Endothelial cell of umbilical vein (primary cell): Measurements from ENCODE around the gene FOCAD. TPM values are rescaled to one million over a fixed set of nuclear protein-coding genes. Genes with fewer than 3 reads are reported as not detected.
A peak's percentile ranks its signal among the peaks of the same experiment; 100 is the strongest.

ENCODE experiments used
- BruUV-seq: library from RNA; stranded (reverse); fragments of 400-500 nt; replicated peaks from 2 replicates; lab custom pipeline; 2021; lab: Mats Ljungman, UMichigan
- CTCF ChIA-PET: fragments of 300-600, 350-600 bp; sonication (Branson Sonifier 250); formaldehyde crosslinking; loops from one replicate; lab custom pipeline; 2021; ENCODE audit warnings: antibody characterized with exemption, inconsistent platforms; lab: Charles Lee
- POLR2A ChIA-PET: fragments of 300-600, 350-600 bp; sonication (Branson Sonifier 250); formaldehyde crosslinking; loops from one replicate; lab custom pipeline; 2021; ENCODE audit warnings: antibody characterized with exemption, inconsistent platforms; lab: Charles Lee
- DNase-seq: peaks from one replicate; pipeline ENCODE4 v3.0.0-alpha.2; 2011; ENCODE audit warnings: low read depth, low spot score
- FAIRE-seq: peaks from 2 replicates; lab custom pipeline; 2011; peaks lifted over from hg19 to GRCh38; lab: Jason Lieb, UNC
- H2AFZ ChIP-seq: 2 replicates; pipeline ENCODE4 v1.6.0; 2012; ENCODE audit warnings: low read depth, low read length, control low read depth, inconsistent platforms
- H3K27ac ChIP-seq: 2 replicates; pipeline ENCODE4 v1.5.1; 2011; ENCODE audit warnings: low read depth, mild to moderate bottlenecking, control low read depth, low read length, moderate library complexity; ENCODE audit not compliant: insufficient read depth
- H3K27me3 ChIP-seq, 2 experiments: 2 replicates each; pipeline versions ENCODE4 v1.6.0 to v1.6.1; 2011; ENCODE audit warnings: low read length in 2 of 2, mixed read lengths in 1 of 2; ENCODE audit not compliant: control insufficient read depth in 2 of 2, insufficient read depth in 2 of 2
- H3K36me3 ChIP-seq, 2 experiments: 2 replicates in 1 of 2; 3 replicates in 1 of 2; pipeline ENCODE4 v1.5.1; 2011; ENCODE audit warnings: low read length in 2 of 2, mild to moderate bottlenecking in 1 of 2, moderate library complexity in 1 of 2; ENCODE audit not compliant: control insufficient read depth in 2 of 2, insufficient read depth in 2 of 2; ENCODE audit errors: extremely low read depth in 1 of 2
- H3K4me1 ChIP-seq: 3 replicates; pipeline ENCODE4 v1.5.1; 2011; ENCODE audit warnings: mild to moderate bottlenecking, low read length; ENCODE audit not compliant: control insufficient read depth, insufficient read depth; ENCODE audit errors: extremely low read depth
- H3K4me2 ChIP-seq: 2 replicates; pipeline ENCODE4 v1.6.1; 2011; ENCODE audit warnings: low read length, control low read depth, mixed read lengths; ENCODE audit not compliant: insufficient read depth
- H3K4me3 ChIP-seq, 3 experiments: fragments of 200-600 bp in 1 of 3; sonication (generic), shearing (Covaris generic) in 1 of 3; replicated peaks in 1 of 3; 2 replicates each; pipeline ENCODE4 v1.5.1; 2011 to 2016; ENCODE audit warnings: control low read depth in 3 of 3, low read length in 3 of 3, mild to moderate bottlenecking in 2 of 3, inconsistent platforms in 1 of 3, low read depth in 1 of 3, moderate library complexity in 1 of 3; ENCODE audit not compliant: insufficient read depth in 1 of 3
- H3K79me2 ChIP-seq: 2 replicates; pipeline ENCODE4 v1.6.0; 2012; ENCODE audit warnings: low read length, inconsistent platforms; ENCODE audit not compliant: control insufficient read depth, insufficient read depth
- H3K9ac ChIP-seq: replicated peaks from 2 replicates; pipeline ENCODE3; 2011; ENCODE audit warnings: low read length, control low read depth; ENCODE audit not compliant: insufficient read depth; ENCODE audit errors: extremely low read depth
- H3K9me1 ChIP-seq: replicated peaks from 3 replicates; pipeline ENCODE4 v1.6.0; 2011; ENCODE audit warnings: mild to moderate bottlenecking, low read length; ENCODE audit not compliant: control insufficient read depth, insufficient read depth; ENCODE audit errors: extremely low read depth
- H3K9me3 ChIP-seq: replicated peaks from 2 replicates; pipeline ENCODE4 v1.5.1; 2012; ENCODE audit warnings: low read length, inconsistent platforms; ENCODE audit not compliant: control insufficient read depth, insufficient read depth
- H4K20me1 ChIP-seq: replicated peaks from 2 replicates; pipeline ENCODE3; 2011; ENCODE audit warnings: mild to moderate bottlenecking, low read length; ENCODE audit not compliant: control insufficient read depth, insufficient read depth; ENCODE audit errors: extremely low read depth
- CTCF ChIP-seq, 2 donors: IDR thresholded peaks; 1 replicate in 1 of 2; 2 replicates in 1 of 2; pipeline ENCODE4 v1.5.1; 2011; ENCODE audit warnings: low read length in 2 of 2, mild to moderate bottlenecking in 2 of 2, moderate library complexity in 2 of 2, control low read depth in 1 of 2, inconsistent platforms in 1 of 2, low read depth in 1 of 2; ENCODE audit not compliant: insufficient read depth in 1 of 2; ENCODE audit errors: extremely low read depth in 1 of 2
- EZH2 ChIP-seq: IDR thresholded peaks from 2 replicates; pipeline ENCODE4 v1.6.1; 2012; ENCODE audit warnings: borderline replicate concordance, low read depth, mild to moderate bottlenecking, moderate library complexity, low read length, inconsistent platforms; ENCODE audit not compliant: severe bottlenecking
- FOS ChIP-seq: IDR thresholded peaks from 2 replicates; pipeline ENCODE4 v1.6.1; 2011; ENCODE audit warnings: mild to moderate bottlenecking, low read length, moderate library complexity, borderline replicate concordance; ENCODE audit not compliant: insufficient read depth
- GATA2 ChIP-seq: IDR thresholded peaks from 2 replicates; pipeline ENCODE4 v1.7.0; 2011; ENCODE audit warnings: low read depth, mild to moderate bottlenecking, moderate library complexity, mixed read lengths, low read length; ENCODE audit not compliant: insufficient read length, insufficient read depth
- JUN ChIP-seq: IDR thresholded peaks from 2 replicates; pipeline ENCODE4 v1.6.1; 2011; ENCODE audit warnings: borderline replicate concordance, low read depth; ENCODE audit not compliant: insufficient read length, insufficient read depth
- MAX ChIP-seq: IDR thresholded peaks from 2 replicates; pipeline ENCODE4 v1.6.1; 2011; ENCODE audit not compliant: insufficient read depth, insufficient read length
- MYC ChIP-seq: IDR thresholded peaks from one replicate; pipeline ENCODE4 v1.6.1; 2011; ENCODE audit warnings: mild to moderate bottlenecking, low read depth, low read length
- POLR2A ChIP-seq: IDR thresholded peaks from 2 replicates; pipeline ENCODE4 v1.6.1; 2012; ENCODE audit warnings: low read depth, mild to moderate bottlenecking, control low read depth, low read length
- POLR2AphosphoS5 ChIP-seq: IDR thresholded peaks from 2 replicates; pipeline ENCODE4 v1.6.1; 2012; ENCODE audit warnings: low read depth, mild to moderate bottlenecking, control low read depth, low read length, moderate library complexity; ENCODE audit not compliant: insufficient read depth
- dilution Hi-C: fragments of 300-500 bp; cut with MboI; formaldehyde crosslinking; loops from one replicate; pipeline ENCODE4 v1.15.0; 2019; ENCODE audit warnings: low sequenced_read_pairs; ENCODE audit not compliant: extremely low pct_ligation_motif_present
- intact Hi-C: fragments of 100-400 bp; cut with micrococcal nuclease; formaldehyde crosslinking; loops from one replicate; pipeline ENCODE4 v1.10.0; 2022
- polyA plus RNA-seq, 4 experiments: library from polyadenylated mRNA; depleted of rRNA in 3 of 4; stranded (reverse) in 3 of 4; unstranded in 1 of 4; fragments of >200 nt; gene quantifications; 2 replicates each; pipeline versions ENCODE4 v1.2.1 to v1.2.3, GENCODE V29; 2011 to 2012; ENCODE audit warnings: missing spikeins in 1 of 4
- total RNA-seq: library from RNA; stranded (reverse); gene quantifications from 2 replicates; pipeline ENCODE4 v1.2.3, GENCODE V29; 2021

The FOCAD gene
- total and polyA plus RNA-seq, 2 donors (not counting 3 experiments of a cell fraction or from before 2014, with no cell fraction given), result 26.7 to 66.9 TPM

- FAIRE-seq (peak; percentile 28), DNase-seq (no peak)
- Histone ChIP-seq H3K79me2 (peaks cover 8% of the 10 kb centered on the region), H3K9ac (no peak overlapping the region), H3K36me3 (no peaks in the 10 kb centered on the region), H3K27me3 (no peaks in the 10 kb centered on the region), H2AFZ (no peak overlapping the region), H3K4me2 (no peak overlapping the region), H3K4me3 (no peak overlapping the region), H3K4me1 (no peaks in the 10 kb centered on the region), H4K20me1 (no peaks in the 10 kb centered on the region), H3K9me3 (no peaks in the 10 kb centered on the region), H3K9me1 (no peaks in the 10 kb centered on the region), H3K27ac (no peak overlapping the region)
- ChIA-PET CTCF (interaction anchor here (1.4 kb wide), 1 partner anchor 11 kb away, joined by 3 read pairs; no protein-coding TSS in a partner anchor), POLR2A (no interaction called here)
- BruUV-seq, result no TSS peak
- dilution Hi-C loops (no loop called here), intact Hi-C loops (no loop called here)
- TF ChIP-seq GATA2, result no peak
- TF ChIP-seq MAX, result no peak
- TF ChIP-seq EZH2, result no peak
- TF ChIP-seq POLR2A, result no peak
- TF ChIP-seq MYC, result no peak
These were observed 127.8 kb downstream of the FOCAD start for GRCh38 chr9:20811872-20812271.

- POLR2A ChIA-PET, result no interaction called here
- CTCF ChIA-PET, result no interaction called here
- no peak for FAIRE-seq
These were observed 132.1 kb downstream of the FOCAD start for GRCh38 chr9:20815923-20816703.

More at GRCh38 chr9:20815923-20816703, 132.1 kb downstream of the FOCAD start:
- no TSS peak for BruUV-seq
- H3K27me3 ChIP-seq, result no peaks in the 10 kb centered on the region
- no peaks in the 10 kb centered on the region for H3K9me1 ChIP-seq
- TF ChIP-seq POLR2A, result no peak
- no peak for TF ChIP-seq EZH2
- TF ChIP-seq CTCF (IDR thresholded peaks at IDR 0.05; ENCODE audit: extremely low read depth in 1 of 2, insufficient read depth in 1 of 2, low read depth in 1 of 2, low read length in 2 of 2), result no peak
- TF ChIP-seq MYC, result no peak
- no peak for TF ChIP-seq POLR2AphosphoS5
- no peak for TF ChIP-seq JUN
- no peak for TF ChIP-seq MAX
- no peak for TF ChIP-seq FOS
- no peak for TF ChIP-seq GATA2
- no peak overlapping the region for H3K27ac ChIP-seq
- intact Hi-C loops, result no loop called here
- peaks cover 2% of the 10 kb centered on the region for H4K20me1 ChIP-seq
- no peak overlapping the region for H3K9ac ChIP-seq
- peaks cover 17% of the 10 kb centered on the region for H3K79me2 ChIP-seq
- H3K4me1 ChIP-seq, result no peaks in the 10 kb centered on the region
- dilution Hi-C loops, result no loop called here
- H3K36me3 ChIP-seq, result no peaks in the 10 kb centered on the region
- no peak overlapping the region for H3K4me2 ChIP-seq
- DNase-seq, result no peak
- no peaks in the 10 kb centered on the region for H3K9me3 ChIP-seq
- H2AFZ ChIP-seq, result no peak overlapping the region
- no peak overlapping the region for H3K4me3 ChIP-seq
